ENCODE results near the gene CIPC. TPM values are rescaled to one million over a fixed set of nuclear protein-coding genes. Genes with fewer than 3 reads are reported as not detected.

CIPC gene
- total RNA-seq, 2 experiments from 2014 or later, result 20.9 to 43.4 TPM

DNA sequence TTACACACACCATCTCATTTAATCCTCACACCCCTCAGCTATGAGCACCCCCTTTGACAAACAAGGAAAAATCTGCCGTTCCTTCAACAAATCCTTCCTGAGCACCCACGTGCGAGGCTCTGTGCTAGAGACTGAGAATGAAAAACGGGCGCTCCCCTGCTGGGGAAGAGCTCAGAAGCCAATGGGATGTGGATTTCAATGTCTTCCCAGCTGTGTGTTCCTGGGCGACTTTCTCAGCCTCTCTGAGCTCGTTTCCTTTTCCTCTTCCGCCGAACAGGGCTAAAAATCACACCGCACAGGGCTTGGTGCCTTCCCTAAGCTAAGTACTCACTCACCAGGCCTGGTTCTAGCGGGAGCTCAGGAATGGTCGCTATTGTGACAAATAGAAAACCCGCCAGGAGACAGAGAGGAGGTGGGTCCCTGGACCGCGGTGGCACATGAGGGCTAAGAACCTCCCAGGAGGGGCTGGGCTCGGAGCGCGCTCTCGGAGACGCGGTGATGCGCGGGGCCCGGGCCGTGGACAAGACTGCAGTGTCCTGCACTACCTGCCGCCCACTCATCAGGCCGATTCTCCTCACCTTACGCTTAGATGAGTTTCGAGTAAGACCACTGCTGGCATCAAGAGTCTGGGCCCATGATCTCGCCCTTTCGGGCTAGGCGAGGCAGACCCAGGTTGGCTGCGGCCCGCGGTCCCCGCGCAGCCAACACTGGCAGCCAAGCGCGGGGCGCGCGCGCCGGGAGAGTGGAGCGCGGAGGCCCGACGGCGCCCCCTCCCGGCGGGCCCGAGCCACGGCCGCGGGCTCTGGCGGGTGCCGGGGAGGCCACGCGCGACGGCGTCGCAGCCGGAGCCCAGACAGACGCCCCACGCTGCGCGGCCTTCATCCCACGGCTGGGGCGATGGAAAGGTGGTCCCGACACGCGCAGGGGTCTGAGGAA, 26.6 kb downstream of the CIPC start:
- Histone ChIP-seq H4K20me1 (ENCODE audit: insufficient read depth, low read length) (no peaks in the 10 kb centered on the region), H3K27ac (ENCODE audit: low read depth, low read length, poor library complexity, severe bottlenecking) (peak overlapping the region; percentile 96), H2AFZ (ENCODE audit: low read length) (peak overlapping the region; percentile 35; the same call in 1 of the 2 replicates), H3K36me3 (ENCODE audit: insufficient read depth, low read length) (no peaks in the 10 kb centered on the region), H3K9me3 (ENCODE audit: low read length) (no peaks in the 10 kb centered on the region), H3K4me2 (ENCODE audit: low read length) (peak overlapping the region; percentile 79), H3K4me3 (ENCODE audit: low read depth, low read length, poor library complexity, severe bottlenecking) (peak overlapping the region; percentile 39), H3K9me2 (ENCODE audit: insufficient read depth, low read length) (no peaks in the 10 kb centered on the region), H3K79me2 (ENCODE audit: insufficient read depth, low read depth, low read length) (no peaks in the 10 kb centered on the region; the same call in 1 of the 2 replicates), H3K4me1 (ENCODE audit: insufficient read depth, low read length, poor library complexity, severe bottlenecking) (peaks cover 69% of the 10 kb centered on the region)
- POLR2A ChIA-PET, result interaction anchor here (0.8 to 5.1 kb wide), 7 partner anchors 9 to 29 kb away, joined by 3 to 51 read pairs (median 9); partner anchors contain the start of gene CIPC
- DNase-seq (ENCODE audit: low spot score), result peak; percentile 51
- TF ChIP-seq EZH2phosphoT487 (IDR thresholded peaks at IDR 0.05; ENCODE audit: borderline replicate concordance, low read depth, low read length), result no peak
- peak; percentile 56 for TF ChIP-seq CTCF (conservative IDR thresholded peaks at IDR 0.05; ENCODE audit: low read length)
- intact Hi-C loops (cut with micrococcal nuclease; ENCODE audit: unreplicated experiment), result no loop called here
- no TSS peak for BruUV-seq (replicated peaks)
- CTCF ChIA-PET (ENCODE audit: unreplicated experiment), result interaction anchor here (0.7 to 3.0 kb wide), 3 partner anchors 15 to 54 kb away, joined by 3 to 10 read pairs (median 4); partner anchors contain the start of gene CIPC

GRCh38 chr14:77125281-77125801, 27.3 kb downstream of the CIPC start:
- no peak overlapping the region for H3K27ac ChIP-seq (ENCODE audit: low read depth, low read length, poor library complexity, severe bottlenecking)
- no peaks in the 10 kb centered on the region for H3K9me3 ChIP-seq (ENCODE audit: low read length)
- peak overlapping the region; percentile 79; the same call in 1 of the 2 replicates for H3K4me2 ChIP-seq (ENCODE audit: low read length)
- CTCF ChIA-PET (ENCODE audit: unreplicated experiment), result no interaction called here
- POLR2A ChIA-PET, result interaction anchor here (1.0 kb wide), 1 partner anchor 26 kb away, joined by 3 read pairs; no protein-coding TSS in a partner anchor
- no peak for DNase-seq (ENCODE audit: low spot score)
- H3K4me1 ChIP-seq (ENCODE audit: insufficient read depth, low read length, poor library complexity, severe bottlenecking), result peaks cover 61% of the 10 kb centered on the region
- intact Hi-C loops (cut with micrococcal nuclease; ENCODE audit: unreplicated experiment), result no loop called here
- H3K36me3 ChIP-seq (ENCODE audit: insufficient read depth, low read length), result no peaks in the 10 kb centered on the region
- no peaks in the 10 kb centered on the region; the same call in 1 of the 2 replicates for H3K79me2 ChIP-seq (ENCODE audit: insufficient read depth, low read depth, low read length)
- TF ChIP-seq EZH2phosphoT487 (IDR thresholded peaks at IDR 0.05; ENCODE audit: borderline replicate concordance, low read depth, low read length), result no peak
- TF ChIP-seq CTCF (conservative IDR thresholded peaks at IDR 0.05; ENCODE audit: low read length), result no peak; the same call in 1 of the 2 replicates
- H3K4me3 ChIP-seq (ENCODE audit: low read depth, low read length, poor library complexity, severe bottlenecking), result peak overlapping the region; percentile 39
- no peak overlapping the region for H2AFZ ChIP-seq (ENCODE audit: low read length)
- H3K9me2 ChIP-seq (ENCODE audit: insufficient read depth, low read length), result no peaks in the 10 kb centered on the region
- no TSS peak for BruUV-seq (replicated peaks)
- no peaks in the 10 kb centered on the region for H4K20me1 ChIP-seq (ENCODE audit: insufficient read depth, low read length)
